ENCODE measurements around the gene AGMO.
"Not testable (repeated sequence)": the region's sequence is repeated elsewhere in the genome, so short reads cannot be mapped to it uniquely, and the experiment has no call there.

Gene AGMO

DNA sequence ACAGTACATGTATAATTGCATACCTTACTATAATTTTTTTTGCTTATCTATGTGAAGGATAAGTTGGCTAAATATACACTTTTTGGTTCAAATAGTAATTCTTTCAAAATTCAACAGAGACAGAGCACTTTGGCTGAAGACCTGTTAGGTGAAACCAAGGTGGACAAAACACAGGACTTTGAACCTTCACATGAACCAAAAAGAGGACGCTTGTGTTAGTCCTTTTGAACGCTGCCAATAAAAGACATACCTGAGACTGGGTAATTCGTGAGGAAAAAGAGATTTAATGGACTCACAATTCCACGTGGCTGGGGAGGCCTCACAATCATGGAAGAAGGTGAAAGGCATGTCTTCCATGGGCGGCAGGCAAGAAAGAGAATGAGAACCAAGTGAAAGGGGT, 4.7 kb upstream of the AGMO start:
- no peak overlapping the region for H3K4me3 ChIP-seq (ENCODE audit: low read depth, low read length)
- no peak for DNase-seq (ENCODE audit: low read depth)

DNA sequence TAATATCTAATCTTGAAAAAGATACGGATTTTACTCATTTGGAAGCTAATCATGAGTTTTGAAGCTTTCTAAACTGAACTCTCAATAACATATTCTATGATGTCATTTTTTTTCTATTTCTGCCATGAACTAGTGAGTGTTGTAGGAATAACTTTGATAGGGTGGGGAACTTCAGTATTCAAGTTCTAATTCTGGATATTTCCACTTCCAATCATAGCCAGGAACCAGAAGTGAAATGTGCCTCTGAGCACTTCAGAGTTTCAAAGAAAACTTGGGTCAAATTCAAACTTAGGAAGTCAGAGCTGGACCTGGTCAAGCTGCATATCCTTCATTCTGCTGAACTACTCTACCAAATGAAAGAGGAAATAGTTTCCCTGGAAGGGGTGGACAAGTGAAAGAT, 847 bp downstream of the AGMO start:
- no peak for DNase-seq (ENCODE audit: low read depth)
- H3K4me3 ChIP-seq (ENCODE audit: low read depth, low read length): no peak overlapping the region

DNA sequence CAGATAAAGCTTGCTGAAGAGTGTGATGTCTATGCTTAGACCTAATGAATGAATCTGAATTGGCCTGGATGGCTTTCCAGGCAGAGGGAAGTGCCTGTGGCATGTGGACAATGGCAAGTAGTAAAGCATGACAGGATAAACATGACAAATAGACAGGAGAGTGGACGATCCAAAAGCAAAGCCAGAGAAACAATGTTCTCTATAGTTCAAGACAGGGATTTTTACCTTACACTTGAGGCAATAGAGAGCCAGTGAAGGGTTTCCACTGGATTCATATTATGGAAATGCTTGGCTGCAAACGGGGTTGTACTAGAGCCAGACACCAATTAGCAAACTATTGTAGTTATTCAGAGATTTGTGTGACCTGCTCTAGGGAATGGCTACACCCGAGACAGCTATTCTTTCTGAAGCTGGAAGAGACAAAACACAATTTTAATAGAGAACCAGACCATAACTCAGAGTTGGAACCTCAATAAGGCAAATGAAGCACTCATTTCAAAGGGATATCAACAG, 2.3 kb downstream of the AGMO start:
- DNase-seq (ENCODE audit: low read depth): no peak
- H3K4me3 ChIP-seq (ENCODE audit: low read depth, low read length): no peak overlapping the region

DNA sequence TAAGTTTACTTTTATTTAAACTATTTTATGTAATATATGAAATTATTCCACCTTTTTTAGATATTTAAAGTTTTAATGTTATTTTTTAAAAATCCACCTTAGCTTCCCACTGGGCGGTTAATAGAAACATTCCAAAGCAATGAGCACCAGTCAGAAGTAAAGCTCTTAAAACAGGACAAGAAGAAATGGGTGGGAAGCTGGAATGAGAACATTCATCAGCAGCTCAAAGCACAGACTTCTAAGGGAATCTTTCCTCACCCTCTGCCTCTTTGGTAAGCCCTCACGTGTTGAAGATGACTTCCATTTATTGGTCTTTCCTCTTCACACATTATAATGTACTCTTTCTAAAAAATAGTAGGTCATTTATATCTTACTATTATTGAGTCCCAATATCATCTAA, 3.1 kb downstream of the AGMO start:
- peak; percentile 63 for DNase-seq (ENCODE audit: low read depth)

DNA sequence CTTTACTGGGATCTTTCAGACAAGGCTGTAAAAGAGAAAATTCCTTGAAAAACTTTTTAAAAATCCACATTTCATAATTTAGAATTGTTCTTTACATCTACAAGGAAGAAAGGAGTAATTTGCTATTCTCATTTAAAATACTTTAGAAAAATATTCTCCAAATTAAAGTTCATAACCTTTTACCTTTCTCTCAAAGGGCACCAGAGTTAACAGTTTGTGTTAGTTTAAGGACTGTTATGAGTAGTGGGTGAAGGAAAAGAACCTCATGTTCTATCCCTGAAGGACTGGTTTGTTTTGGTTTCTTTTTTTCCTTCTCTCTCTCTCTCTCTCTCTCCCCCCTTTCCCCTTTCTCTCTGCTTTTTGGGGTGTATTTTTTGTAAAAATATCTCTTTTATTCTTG, 4.1 kb downstream of the AGMO start:
- no peak overlapping the region for H3K4me3 ChIP-seq (ENCODE audit: low read depth, low read length)

More for the DNA sequence above, 3.1 kb downstream of the AGMO start:
- H3K4me3 ChIP-seq (ENCODE audit: low read depth, low read length): no peak overlapping the region

DNA sequence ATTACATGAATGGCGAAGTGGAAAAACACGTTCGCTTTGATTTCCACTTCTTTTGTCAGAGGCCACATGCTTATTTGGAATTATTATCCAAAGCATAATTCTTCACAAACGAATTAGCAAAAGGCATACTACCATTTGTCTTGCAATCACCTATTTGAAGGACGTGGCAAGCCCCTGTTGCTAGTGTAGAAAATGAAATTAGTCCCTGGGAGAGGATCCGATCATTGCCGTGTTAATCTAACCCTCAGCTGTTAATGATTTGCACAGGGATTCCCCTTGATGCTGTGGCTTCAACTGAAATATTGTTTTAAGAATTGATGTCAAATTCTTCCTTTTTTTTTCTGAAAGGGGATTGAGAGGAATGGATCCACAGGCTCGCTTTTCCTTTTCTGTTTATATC, 4.6 kb downstream of the AGMO start:
- DNase-seq (ENCODE audit: low read depth): no peak
- H3K4me3 ChIP-seq (ENCODE audit: low read depth, low read length): no peak overlapping the region

More for the DNA sequence above, 4.1 kb downstream of the AGMO start:
- DNase-seq (ENCODE audit: low read depth): no peak

DNA sequence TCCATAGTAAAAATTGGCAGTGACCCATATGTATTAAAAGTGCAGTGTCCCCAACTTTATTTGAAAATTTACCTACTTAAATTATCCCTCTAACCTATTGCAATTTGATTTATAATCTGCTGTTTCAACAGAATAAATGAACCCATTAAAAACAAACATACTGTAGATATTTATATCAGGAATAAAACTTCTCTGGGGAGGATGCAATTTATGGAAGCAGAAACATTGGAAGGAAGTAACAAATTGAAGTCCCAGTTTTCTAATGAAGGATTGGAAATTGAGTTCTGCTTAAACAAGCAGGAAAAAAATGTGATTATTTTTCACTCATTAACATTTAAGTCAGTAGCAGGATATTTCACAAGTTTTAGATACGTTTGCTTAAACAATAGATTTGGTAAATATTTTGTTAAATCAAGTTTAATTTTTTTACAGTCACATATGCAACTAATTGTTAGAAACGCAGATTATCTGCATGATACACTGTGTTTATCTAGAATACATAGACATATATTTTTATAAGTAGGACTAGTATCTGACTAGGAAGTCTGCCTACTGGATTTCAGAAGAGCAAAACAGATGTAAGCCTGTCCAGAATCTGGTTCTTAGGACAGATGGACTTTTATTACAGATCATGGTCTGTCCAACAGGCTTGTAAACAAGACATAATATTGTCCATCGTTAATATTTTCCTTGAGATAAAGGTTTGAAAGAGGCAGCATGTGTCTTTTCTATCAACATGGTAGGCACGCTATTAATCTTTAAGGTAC, 5.3 kb downstream of the AGMO start:
- no peak overlapping the region for H3K4me3 ChIP-seq (ENCODE audit: low read depth, low read length)

DNA sequence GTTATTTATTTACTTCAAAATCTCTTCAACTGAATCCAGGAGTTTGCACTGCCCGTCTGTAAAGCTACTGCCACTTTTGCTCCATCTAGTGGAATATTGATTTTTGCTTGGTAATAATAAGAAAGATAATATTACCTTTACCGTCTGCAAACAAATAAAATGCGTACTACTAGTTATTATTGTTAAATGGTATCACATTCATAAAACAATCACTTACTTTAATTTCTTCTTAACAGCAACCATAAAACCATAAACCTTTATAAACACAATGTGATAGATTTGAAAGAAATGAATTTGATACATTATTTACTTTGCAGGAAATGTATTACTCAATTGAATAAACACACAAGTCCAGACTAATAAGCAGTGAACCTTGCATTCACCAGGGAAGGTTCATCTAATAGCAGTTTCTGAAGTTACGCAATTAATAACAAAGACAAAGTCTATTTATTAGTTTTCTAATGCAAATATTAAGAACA, 6.4 kb downstream of the AGMO start:
- no peak overlapping the region for H3K4me3 ChIP-seq (ENCODE audit: low read depth, low read length)
- no peak for DNase-seq (ENCODE audit: low read depth)

More for the DNA sequence above, 5.3 kb downstream of the AGMO start:
- DNase-seq (ENCODE audit: low read depth): no peak

DNA sequence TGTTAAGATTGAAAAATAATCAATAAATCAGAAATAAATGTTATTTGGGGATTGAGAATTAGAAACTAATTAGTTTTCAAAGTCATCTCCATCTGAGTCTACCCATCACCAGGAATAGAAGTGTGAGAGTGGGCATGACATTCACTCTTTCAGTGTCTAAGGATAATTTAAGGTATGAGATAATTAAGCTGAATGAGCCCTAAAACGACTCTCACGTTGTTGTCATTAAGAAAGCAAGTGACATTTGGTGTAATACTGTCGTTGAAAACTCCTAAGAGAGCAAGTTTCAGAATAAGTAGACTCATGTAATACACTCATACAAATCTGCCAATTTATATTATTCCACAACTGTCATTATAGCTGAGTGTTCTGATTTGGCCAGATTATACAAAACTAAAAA, 7.1 kb downstream of the AGMO start:
- no peak overlapping the region for H3K4me3 ChIP-seq (ENCODE audit: low read depth, low read length)
- no peak for DNase-seq (ENCODE audit: low read depth)

DNA sequence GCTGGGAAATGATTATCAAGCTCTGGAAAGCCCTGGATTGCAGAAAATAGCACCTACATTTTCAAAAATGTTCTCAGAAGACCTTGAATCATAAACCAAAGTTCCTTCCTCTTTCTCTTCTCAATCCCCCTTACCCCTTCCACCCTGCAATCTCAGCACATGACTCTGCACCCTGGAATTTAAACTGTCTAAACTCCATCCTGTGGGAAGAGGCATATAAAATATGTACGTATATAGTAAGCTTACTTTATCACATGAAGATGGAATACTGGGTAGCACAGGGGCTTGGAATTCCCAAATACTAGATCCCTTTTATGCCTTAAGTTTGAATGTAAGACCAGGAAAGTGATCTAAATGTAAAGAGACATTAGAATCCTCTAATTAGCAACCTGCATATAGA, 7.7 kb downstream of the AGMO start:
- no peak overlapping the region for H3K4me3 ChIP-seq (ENCODE audit: low read depth, low read length)
- DNase-seq (ENCODE audit: low read depth): peak; percentile 32

DNA sequence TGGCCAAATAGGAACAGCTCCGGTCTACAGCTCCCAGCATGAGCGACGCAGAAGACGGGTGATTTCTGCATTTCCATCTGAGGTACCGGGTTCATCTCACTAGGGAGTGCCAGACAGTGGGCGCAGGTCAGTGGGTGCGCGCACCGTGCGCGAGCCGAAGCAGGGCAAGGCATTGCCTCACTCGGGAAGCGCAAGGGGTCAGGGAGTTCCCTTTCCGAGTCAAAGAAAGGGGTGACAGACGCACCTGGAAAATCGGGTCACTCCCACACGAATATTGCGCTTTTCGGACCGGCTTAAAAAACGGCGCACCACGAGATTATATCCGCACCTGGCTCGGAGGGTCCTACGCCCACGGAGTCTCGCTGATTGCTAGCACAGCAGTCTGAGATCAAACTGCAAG, 14.5 kb downstream of the AGMO start:
- H3K4me3 ChIP-seq (ENCODE audit: low read depth, low read length): not testable (repeated sequence)

DNA sequence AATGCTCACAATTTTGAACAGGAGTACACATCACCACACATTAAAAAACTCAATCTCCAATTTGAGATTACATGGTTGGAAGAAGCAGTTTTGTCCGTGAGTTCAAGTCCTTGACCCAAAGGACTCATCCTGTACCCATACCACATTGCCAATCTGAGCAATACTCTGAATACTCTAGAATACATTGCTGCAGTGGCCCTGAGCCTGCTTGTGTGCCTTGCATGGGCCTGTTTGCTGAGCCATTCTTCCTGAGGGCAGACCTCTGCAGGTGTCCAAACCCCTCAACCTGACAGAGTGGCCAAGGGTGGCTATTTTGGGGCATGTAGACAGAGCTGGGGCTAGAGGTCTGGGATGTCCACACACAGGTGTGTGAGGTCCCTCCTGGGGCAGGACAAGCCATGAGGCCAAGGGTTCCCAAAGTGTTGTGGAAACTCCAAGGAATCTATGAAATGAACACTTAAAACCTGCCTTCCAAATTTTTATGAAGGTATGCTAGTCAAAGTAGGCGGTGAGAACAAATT, 15.5 kb downstream of the AGMO start:
- no peak overlapping the region for H3K4me3 ChIP-seq (ENCODE audit: low read depth, low read length)
- no peak for DNase-seq (ENCODE audit: low read depth)

More for the DNA sequence above, 14.5 kb downstream of the AGMO start:
- not testable (repeated sequence) for DNase-seq (ENCODE audit: low read depth)

DNA sequence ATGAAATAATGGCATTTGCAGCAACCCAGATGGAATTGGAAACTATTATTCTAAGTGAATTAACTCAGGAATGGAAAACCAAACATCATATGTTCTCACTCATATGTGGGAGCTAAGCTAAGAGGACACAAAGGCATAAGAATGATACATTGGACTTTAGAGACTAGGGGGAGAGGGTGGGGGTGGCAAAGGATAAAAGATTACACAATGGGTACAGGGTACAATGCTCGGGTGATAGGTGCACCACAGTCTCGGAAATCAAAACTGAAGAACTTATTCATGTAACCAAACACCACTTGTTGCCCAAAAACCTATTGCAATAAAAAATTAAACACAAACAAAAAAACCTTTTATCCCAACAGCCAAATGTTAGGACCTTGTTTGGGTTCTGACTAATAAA, 17.8 kb downstream of the AGMO start:
- H3K4me3 ChIP-seq (ENCODE audit: low read depth, low read length): no peak overlapping the region
- DNase-seq (ENCODE audit: low read depth): no peak

DNA sequence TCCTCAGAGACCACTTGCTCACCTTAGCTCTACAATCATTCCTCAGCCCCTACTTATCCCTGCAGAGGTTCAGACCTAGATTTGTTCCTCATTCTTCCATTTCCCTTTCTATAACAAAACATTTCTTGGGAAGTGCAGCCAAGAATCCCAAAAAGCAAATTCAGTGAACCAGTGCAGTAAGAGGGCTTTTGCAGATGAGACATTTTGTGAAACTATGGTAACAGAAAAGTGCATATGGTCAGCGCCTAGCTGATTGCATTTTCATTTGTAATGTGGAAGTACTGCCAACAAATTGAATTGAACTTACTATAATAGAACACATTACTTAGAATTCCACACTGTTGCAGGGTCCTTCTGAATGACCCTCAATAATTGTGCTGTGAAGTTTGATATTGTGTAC, 18.6 kb downstream of the AGMO start:
- H3K4me3 ChIP-seq (ENCODE audit: low read depth, low read length): no peak overlapping the region
- DNase-seq (ENCODE audit: low read depth): no peak

DNA sequence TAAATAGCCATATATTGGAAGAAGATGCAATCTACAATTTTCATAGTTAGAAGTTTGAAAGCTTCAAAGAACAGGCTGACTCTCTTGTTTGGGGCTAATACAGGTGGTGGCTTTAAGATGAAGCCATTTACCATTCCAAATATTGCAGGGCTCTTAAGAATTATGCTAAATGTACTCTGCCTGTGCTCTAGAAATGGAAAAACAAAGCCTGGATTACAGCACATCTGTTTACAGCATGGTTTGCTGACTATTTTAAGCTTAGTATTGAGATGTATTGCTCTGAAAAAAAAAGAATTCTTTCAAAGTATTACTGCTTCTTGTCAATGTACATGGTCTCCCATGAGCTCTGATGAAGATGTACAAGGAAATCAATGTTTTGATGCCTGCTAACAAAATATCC, 34.2 kb downstream of the AGMO start:
- no peak for DNase-seq (ENCODE audit: low read depth)
- no peak overlapping the region for H3K4me3 ChIP-seq (ENCODE audit: low read depth, low read length)

DNA sequence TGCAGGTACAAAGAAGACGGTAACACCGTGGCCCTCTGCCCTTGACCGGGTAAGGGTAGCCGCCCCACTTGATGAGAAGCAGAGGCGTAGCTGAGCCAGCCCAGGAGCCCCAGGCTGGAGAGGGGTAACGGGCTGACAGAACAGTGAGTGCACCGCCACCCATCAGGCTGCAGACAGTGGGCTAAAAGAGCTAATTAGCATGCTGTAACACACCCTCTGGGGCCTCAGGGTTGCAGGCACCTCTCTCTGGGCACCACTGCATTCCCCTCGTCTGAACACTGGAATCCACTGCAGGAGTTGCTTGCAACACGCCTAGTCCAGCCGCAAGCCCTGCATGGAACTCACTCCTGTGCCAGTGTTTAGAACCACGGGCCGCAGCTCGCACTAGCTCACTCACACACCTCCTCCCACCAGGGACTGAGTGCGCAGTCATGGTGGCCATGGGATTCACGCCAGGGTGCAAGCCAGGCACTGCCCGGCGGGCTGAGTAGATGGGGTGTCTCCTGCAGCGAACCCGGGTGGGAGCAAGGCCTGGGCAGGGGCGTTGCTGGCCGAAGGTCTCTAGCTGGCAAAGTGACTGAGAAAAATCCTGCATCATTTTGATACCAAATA, 36.1 kb downstream of the AGMO start:
- H3K4me3 ChIP-seq (ENCODE audit: low read depth, low read length): no peak overlapping the region
- DNase-seq (ENCODE audit: low read depth): no peak

DNA sequence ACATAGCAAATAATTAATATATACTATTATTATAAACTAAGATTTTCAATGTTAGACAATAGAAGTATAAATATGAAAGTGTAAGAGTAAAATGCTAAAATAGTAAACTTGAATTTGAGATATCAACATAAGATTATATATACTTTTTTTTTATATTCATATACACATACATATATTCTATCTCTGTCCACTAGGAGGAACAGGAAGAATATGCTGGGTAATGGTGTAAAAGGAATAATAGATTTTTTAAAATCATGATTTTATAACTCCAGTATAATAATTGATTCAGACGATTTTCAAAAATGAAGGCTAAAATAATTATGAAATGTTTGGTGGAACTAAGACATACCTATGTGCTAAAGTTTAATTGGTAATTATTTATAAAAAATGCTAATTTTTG, 37.7 kb downstream of the AGMO start:
- DNase-seq (ENCODE audit: low read depth): no peak
- no peak overlapping the region for H3K4me3 ChIP-seq (ENCODE audit: low read depth, low read length)

DNA sequence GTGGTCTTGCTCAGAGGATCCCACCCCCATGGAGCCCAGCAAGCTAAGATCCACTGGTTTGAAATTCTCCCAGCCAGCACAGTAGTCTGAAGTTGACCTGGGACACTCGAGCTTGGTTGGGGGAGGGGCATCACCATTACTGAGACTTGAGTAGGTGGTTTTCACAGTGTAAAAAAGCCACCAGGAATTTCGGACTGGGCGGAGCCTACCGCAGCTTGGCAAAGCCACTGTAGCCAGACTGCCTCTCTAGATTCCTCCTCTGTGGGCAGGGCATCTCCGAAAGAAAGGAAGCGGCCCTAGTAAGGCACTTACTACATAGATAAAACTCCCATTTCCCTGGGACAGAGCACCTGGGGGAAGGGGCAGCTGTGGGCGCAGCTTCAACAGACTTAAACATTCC, 44.0 kb downstream of the AGMO start:
- not testable (repeated sequence) for DNase-seq (ENCODE audit: low read depth); H3K4me3 ChIP-seq (ENCODE audit: low read depth, low read length)

DNA sequence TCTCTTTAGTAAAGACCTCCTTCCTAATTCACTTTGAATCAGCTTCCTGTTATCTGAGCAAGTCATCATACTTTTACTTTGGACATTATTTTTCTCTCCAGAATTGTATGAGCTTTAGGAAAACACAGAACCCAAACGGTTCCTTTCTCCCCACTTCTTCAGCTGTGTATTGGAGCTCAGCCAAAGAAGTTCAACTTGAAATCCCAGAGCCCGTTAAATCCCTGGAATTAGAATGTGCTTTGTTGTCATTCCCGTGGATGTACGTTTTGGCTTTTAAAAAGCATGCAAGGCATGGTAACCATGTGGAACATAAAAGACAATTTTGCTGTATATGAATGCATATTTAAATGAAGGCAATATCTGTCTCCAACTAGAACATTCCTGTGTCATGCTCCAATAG, 46.6 kb downstream of the AGMO start:
- no peak for DNase-seq (ENCODE audit: low read depth)
- H3K4me3 ChIP-seq (ENCODE audit: low read depth, low read length): peak overlapping the region; percentile 10

DNA sequence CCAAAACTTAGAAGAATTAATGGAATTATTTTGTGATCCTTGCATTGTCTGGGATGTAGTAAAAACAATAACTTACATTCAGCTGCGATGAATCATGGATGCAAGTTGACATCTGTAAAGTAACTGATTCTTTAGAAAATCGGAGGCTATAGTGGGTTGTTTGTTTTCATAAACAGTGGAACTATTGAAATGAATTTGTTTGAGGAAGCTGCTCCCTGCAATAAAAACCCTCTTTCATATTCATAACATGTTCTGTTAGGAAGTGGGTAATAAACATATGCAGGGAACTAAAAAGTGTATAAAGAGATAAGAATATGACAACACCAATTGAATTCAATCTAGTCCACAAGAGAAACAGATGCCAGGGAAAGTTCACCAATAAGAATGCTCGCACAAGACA, 53.6 kb downstream of the AGMO start:
- H3K4me3 ChIP-seq (ENCODE audit: low read depth, low read length): no peak overlapping the region
- no peak for DNase-seq (ENCODE audit: low read depth)

DNA sequence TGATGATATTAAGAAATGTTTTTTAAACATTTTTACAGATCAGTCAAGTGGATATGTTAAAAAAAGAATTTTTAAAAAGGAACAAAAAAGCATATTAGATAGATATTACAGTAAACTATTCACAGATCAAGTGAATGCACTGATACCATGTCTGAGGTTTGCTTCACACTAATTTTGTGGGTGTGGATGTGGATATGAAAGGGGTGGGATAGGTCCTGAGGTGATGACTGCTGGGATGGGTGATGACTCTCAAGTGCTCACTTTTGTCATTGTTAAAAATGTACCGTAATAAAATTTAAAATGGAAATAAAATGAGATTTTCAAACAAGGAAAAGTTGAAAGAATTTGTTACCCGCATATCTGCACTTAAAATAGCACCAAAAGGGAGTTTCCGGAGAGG, 54.1 kb downstream of the AGMO start:
- no peak for DNase-seq (ENCODE audit: low read depth)
- no peak overlapping the region for H3K4me3 ChIP-seq (ENCODE audit: low read depth, low read length)
